HG03457 (cell line): ENCODE measurements around the gene ENDOV.
"Not testable (repeated sequence)": the region's sequence is repeated elsewhere in the genome, so short reads cannot be mapped to it uniquely, and the experiment has no call there.

Experiments
- ATAC-seq: cut with Tn5 transposase; IDR thresholded peaks from one replicate; pipeline ENCODE4 v1.9.1; 2021; ENCODE audit warnings: moderate number of reproducible peaks; ENCODE audit not compliant: unreplicated experiment

ENDOV gene

GRCh38 chr17:80388175-80388574 is 26.8 kb upstream of the ENDOV start:
- ATAC-seq, result no peak

GRCh38 chr17:80388601-80389000 is 26.4 kb upstream of the ENDOV start:
- no peak for ATAC-seq

GRCh38 chr17:80389011-80389995 is 25.7 kb upstream of the ENDOV start:
- no peak for ATAC-seq

- ATAC-seq, result no peak
Measured at GRCh38 chr17:80393241-80393890, 21.6 kb upstream of the ENDOV start.

DNA sequence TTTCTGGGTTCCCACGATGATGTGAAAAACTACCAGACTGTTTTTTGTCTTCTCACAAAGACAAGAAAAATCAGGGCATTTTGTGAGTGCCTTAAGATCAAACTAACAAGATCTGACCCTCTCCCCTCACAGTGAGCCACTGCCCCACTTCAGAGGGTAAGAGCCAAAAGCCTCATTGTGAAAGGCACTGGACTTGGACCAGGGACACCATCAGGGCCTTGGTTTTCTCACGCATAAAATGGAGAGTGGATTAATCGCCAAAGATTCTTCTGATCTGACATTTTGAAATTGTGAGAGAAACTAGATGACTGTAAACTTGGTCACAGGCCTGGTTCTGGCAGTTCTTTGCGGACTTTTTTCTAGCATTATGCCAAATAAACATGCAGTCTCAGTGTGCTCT is 21.0 kb upstream of the ENDOV start:
- ATAC-seq, result no peak

DNA sequence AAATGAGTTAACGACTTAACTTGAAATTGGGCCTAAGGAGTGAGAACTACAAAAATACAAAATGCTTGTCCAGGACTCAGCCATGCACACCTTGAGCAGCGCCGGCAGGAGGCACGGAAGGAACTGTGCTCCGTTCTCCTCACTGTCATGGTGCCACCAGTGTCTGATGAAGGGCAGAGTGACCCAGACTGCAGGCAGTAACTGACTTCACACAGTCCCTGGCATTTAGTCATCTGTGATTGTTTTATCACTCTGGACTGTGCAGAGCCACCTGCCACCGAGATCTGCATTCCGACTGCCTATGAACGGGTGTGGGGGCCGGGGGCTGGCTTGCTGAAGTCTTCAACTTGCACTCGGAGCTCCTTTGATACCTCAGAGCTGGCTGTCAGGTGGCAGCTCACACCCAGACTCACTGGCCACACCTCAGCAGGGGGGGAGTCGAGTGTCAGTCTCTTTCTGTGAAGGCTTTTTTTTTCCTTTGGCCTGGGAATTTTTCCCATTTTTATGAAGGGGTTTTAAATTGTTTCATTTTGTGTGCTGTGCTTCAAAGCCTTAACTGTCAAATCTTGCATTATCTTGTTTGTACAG is 20.2 kb upstream of the ENDOV start:
- ATAC-seq, result no peak

GRCh38 chr17:80395402-80396151 is 19.4 kb upstream of the ENDOV start:
- ATAC-seq, result no peak

GRCh38 chr17:80396157-80397033 is 18.6 kb upstream of the ENDOV start:
- no peak for ATAC-seq

GRCh38 chr17:80397034-80397387 is 18.0 kb upstream of the ENDOV start:
- ATAC-seq, result no peak

DNA sequence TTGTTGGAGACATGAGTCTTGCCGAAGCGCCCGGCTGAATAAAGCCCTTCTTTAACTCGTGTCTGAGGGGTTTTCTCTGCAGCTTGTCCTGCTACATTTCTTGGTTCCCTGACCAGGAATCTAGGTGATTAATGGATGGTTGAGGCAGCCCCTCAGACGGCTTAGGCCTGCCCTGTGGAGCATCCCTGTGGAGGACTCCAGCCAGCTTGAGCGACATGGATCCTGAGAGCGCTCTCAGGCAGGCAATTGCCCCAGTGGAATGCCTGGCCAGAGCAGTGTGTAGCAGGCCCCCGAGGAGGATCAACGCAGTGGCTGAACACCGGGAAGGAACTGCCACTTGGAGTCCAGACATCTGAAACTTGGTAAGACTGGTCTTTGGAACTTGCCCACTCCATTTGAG is 17.3 kb upstream of the ENDOV start:
- ATAC-seq, result no peak

- not testable (repeated sequence) for ATAC-seq
Measured at GRCh38 chr17:80401086-80401485, 13.9 kb upstream of the ENDOV start.

- not testable (repeated sequence) for ATAC-seq
Measured at GRCh38 chr17:80402102-80402501, 12.9 kb upstream of the ENDOV start.

- no peak for ATAC-seq
Measured at GRCh38 chr17:80402959-80403358, 12.0 kb upstream of the ENDOV start.

DNA sequence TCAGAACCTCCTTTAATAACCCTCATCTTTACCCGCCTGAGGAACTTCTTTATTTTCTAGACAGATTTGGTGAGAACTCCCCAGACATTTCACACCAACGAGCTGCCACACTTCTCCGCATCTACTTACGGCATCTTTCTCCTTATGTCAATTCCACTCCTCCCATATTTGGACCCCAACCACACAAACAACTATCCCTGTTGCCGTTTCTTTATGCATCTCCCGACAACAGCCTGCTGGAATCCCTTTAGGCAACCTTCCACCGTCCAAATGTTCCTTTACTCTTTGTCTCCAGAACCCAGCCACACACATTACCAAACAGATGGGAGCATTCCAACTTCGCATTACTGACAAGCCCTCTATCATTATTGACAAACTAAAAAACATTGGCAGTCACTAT is 8.8 kb upstream of the ENDOV start:
- ATAC-seq, result no peak

DNA sequence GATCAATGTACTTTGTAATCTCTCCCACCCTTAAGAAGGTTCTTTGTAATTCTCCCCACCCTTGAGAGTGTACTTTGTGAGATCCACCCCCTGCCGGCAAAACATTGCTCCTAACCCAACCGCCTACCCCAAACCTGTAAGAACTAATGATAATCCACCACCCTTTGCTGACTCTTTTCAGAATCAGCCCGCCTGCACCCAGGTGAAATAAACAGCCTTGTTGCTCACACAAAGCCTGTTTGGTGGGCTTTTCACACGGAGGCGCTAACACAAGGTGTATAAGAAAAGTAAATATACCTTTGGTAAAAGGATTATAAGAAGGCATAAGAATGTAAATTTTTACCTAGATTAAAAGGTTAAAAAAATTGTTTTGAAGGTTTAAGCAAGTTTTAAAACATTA is 7.0 kb upstream of the ENDOV start:
- ATAC-seq, result not testable (repeated sequence)

DNA sequence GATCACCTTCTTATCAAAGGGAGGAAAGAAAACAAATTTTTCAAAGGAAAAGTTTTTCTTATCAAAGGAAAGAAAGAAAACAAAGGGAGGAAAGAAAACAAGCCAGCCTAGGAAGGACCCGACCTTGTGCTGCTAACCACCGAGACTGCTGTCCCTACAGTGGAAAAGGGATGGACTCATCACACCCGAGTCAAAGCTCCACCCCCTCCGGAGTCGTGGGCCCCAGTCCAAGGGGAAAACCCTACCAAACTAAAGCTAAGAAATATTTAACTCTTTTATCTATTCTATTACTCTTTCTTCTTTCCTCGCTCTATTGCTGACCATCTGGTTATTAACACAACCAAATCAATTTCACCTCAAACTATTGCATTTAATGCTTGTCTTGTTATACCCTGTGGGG is 6.1 kb upstream of the ENDOV start:
- no peak for ATAC-seq

DNA sequence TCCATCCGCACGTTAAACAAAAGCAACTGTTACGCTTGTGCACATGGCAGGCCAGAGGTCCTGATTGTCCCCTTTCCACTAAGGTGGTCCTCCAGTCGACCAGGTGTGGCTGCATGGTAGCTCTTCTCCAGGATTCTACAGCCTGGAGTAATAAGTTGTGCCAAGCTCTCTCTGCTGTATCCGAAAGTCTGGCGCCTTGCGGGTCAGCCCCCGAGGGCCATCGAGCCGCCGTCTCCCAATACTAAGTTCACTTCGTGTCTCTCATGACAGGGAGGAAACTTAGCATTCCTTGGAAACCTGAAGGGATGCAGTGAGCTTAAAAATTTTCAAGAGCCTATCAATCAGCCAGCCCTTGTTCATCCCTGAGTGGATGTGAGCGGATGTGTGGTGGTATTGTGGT is 5.3 kb upstream of the ENDOV start:
- no peak for ATAC-seq

DNA sequence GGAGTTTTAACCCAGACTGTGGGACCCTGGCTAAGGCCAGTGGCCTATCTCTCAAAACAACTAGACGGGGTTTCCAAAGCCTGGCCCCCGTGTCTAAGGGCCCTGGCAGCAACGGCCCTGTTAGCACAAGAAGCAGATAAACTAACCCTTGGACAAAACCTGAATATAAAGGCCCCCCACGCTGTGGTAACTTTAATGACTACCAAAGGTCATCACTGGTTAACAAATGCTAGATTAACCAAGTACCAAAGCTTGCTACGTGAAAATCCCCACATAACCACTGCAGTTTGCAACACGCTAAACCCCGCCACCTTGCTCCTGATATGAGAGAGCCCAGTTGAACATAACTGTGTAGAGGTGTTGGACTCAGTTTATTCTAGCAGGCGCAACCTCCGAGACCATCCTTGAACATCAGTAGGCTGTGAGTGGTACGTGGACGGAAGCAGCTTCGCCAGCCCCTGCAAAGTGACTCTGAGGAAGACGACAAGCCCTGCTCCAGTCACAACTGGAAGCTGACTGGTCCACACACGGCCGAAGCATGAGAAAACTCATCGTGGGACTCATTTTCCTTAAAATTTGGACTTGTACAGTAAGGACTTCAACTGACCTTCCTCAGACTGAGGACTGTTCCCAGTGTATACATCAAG is 4.4 kb upstream of the ENDOV start:
- not testable (repeated sequence) for ATAC-seq

DNA sequence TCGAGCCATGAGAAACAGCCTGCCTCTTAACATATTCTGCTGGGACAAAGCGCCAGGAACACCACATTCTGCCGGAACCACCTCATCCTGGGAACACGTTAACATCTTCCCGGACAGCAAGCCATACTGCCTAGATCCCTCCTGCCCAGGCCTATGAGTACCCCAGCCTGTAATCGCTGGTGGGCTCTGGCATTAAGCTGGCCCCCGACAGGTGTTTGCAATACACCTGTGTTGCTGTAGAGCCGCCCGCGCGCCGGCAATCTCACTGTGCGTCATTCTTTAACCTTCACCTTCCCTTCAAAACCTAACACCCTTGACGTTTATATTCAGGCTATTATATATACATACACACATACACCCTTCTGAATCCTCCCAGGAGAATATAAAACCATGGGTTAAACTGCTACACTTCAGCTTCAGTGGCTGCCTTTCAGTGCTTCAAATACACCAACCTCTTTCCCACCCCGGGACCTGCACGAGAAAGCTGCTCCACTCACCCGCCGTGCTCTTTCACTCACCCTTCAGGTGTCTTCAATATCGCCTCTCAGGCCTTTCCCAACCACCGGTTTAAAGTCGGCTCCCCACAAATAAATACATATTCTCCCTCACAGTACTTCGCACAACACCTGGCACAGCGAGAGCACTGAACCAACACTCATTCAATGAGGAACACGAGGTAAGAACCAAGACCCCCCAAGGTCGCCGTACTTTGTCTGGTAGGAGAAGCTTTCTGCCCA is 1.0 kb upstream of the ENDOV start:
- ATAC-seq, result no peak
